ENCODE results near the gene MAS1. TPM values are rescaled to one million over a fixed set of nuclear protein-coding genes. Genes with fewer than 3 reads are reported as not detected.

MAS1 gene
- total RNA-seq, 1 donor from 2014 or later = not detected

- no peak for DNase-seq (ENCODE audit: low spot score in 2 of 2)
Measured at GRCh38 chr6:159853754-159854153, 37.0 kb upstream of the MAS1 start.

GRCh38 chr6:159854959-159855358 is 35.8 kb upstream of the MAS1 start:
- H3K4me1 ChIP-seq = peaks cover 0 to 11% of the 10 kb centered on the region in 2 donors
- no peaks in the 10 kb centered on the region for H3K9me3 ChIP-seq
- no peak for DNase-seq (ENCODE audit: low spot score in 2 of 2)
- no peak overlapping the region for H3K27ac ChIP-seq
- no peaks in the 10 kb centered on the region for H3K27me3 ChIP-seq
- no peaks in the 10 kb centered on the region for H3K36me3 ChIP-seq
- no peak for TF ChIP-seq CTCF (IDR thresholded peaks at IDR 0.05)
- no peak overlapping the region for H3K4me3 ChIP-seq
- intact Hi-C loops (cut with DNase I) = loop anchor here (10.0 kb wide), 1 partner anchor 160 kb away; the partner anchor contains the start of gene SOD2

More at GRCh38 chr6:159853754-159854153, 37.0 kb upstream of the MAS1 start:
- no peak for TF ChIP-seq CTCF (IDR thresholded peaks at IDR 0.05)
- peak overlapping the region in 1 of 2 donors; percentile 67 for H3K27ac ChIP-seq
- H3K4me3 ChIP-seq = no peak overlapping the region
- H3K4me1 ChIP-seq = peaks cover 0 to 11% of the 10 kb centered on the region in 2 donors
- intact Hi-C loops (cut with DNase I) = loop anchor here (2.0 to 10.0 kb wide), 2 partner anchors 63 to 159 kb away; partner anchors contain the start of genes MRPL18 and SOD2
- no peaks in the 10 kb centered on the region for H3K27me3 ChIP-seq
- H3K9me3 ChIP-seq = no peaks in the 10 kb centered on the region
- no peaks in the 10 kb centered on the region for H3K36me3 ChIP-seq

GRCh38 chr6:159858259-159858658 is 32.5 kb upstream of the MAS1 start:
- Histone ChIP-seq H3K27me3 (no peaks in the 10 kb centered on the region), H3K36me3 (no peaks in the 10 kb centered on the region), H3K9me3 (no peaks in the 10 kb centered on the region), H3K4me1 (peaks cover 0 to 4% of the 10 kb centered on the region in 2 donors), H3K4me3 (no peak overlapping the region), H3K27ac (no peak overlapping the region)
- no peak for TF ChIP-seq CTCF (IDR thresholded peaks at IDR 0.05)
- no peak for DNase-seq (ENCODE audit: low spot score in 2 of 2)
- intact Hi-C loops (cut with DNase I) = loop anchor here (10.0 kb wide), 1 partner anchor 163 kb away; the partner anchor contains the start of gene SOD2

GRCh38 chr6:159860482-159860881 is 30.3 kb upstream of the MAS1 start:
- Histone ChIP-seq H3K36me3 (no peaks in the 10 kb centered on the region), H3K27ac (no peak overlapping the region), H3K9me3 (no peaks in the 10 kb centered on the region), H3K27me3 (no peaks in the 10 kb centered on the region), H3K4me1 (no peaks in the 10 kb centered on the region), H3K4me3 (no peak overlapping the region)
- intact Hi-C loops (cut with DNase I) = loop anchor here (5.0 to 10.0 kb wide), 2 partner anchors 177 to 594 kb away; no protein-coding TSS in a partner anchor
- TF ChIP-seq CTCF (IDR thresholded peaks at IDR 0.05) = no peak
- no peak for DNase-seq (ENCODE audit: low spot score in 2 of 2)

- Histone ChIP-seq H3K27me3 (no peaks in the 10 kb centered on the region), H3K9me3 (no peaks in the 10 kb centered on the region), H3K4me1 (no peaks in the 10 kb centered on the region), H3K4me3 (no peak overlapping the region), H3K36me3 (no peaks in the 10 kb centered on the region), H3K27ac (no peak overlapping the region)
- no peak for DNase-seq (ENCODE audit: low spot score in 2 of 2)
- no peak for TF ChIP-seq CTCF (IDR thresholded peaks at IDR 0.05)
- intact Hi-C loops (cut with DNase I) = loop anchor here (2.0 to 10.0 kb wide), 3 partner anchors 175 to 673 kb away; no protein-coding TSS in a partner anchor
Measured at GRCh38 chr6:159862103-159862502, 28.7 kb upstream of the MAS1 start.
